ENCODE results near the gene UCN3. TPM values are rescaled to one million over a fixed set of nuclear protein-coding genes. Genes with fewer than 3 reads are reported as not detected.
"Not testable (repeated sequence)": the region's sequence is repeated elsewhere in the genome, so short reads cannot be mapped to it uniquely, and the experiment has no call there.

Gene UCN3
- total RNA-seq, 1 experiment from 2014 or later: not detected

DNA sequence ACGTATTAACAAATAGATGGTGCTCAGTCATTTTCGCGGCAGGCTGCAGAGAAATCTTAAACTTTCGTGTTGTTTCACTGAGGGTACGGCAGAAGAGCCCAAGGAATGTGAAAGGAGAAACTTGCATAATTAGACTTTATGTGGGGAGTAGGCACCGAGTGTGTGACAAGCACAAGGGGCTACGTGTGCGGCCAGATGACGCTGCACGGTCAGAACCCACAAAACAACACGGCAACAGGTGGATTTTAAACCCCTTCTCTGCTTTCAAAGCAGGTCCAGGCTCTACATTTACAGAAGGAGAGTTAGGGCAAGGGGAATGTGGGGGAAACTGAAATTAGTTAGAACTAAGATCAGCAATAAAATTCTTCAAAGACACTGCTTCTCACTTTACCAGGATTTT lies 392 bp upstream of the UCN3 start:
- no peak for DNase-seq (ENCODE audit: extremely low read depth, low read depth)

DNA sequence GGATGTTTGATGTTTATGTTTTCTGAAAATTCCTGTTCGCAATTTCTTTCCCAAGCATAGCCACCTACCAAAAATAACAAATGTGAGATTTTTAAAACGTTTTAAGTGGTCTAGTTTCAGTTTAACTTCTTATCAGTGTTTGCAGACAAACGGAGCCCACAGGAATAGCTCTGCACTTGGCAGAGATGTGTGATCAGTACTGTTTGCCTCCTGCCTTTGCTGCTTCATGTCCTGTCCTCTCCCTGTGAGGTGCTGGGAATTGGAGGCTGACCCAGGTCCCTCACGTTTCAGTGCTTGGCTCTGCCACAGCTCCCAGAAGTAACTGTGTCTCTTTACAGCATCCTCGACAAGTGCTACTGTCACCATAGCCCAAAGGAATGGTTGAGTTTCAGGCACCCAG lies 1.2 kb downstream of the UCN3 start:
- no peak for DNase-seq (ENCODE audit: extremely low read depth, low read depth)

DNA sequence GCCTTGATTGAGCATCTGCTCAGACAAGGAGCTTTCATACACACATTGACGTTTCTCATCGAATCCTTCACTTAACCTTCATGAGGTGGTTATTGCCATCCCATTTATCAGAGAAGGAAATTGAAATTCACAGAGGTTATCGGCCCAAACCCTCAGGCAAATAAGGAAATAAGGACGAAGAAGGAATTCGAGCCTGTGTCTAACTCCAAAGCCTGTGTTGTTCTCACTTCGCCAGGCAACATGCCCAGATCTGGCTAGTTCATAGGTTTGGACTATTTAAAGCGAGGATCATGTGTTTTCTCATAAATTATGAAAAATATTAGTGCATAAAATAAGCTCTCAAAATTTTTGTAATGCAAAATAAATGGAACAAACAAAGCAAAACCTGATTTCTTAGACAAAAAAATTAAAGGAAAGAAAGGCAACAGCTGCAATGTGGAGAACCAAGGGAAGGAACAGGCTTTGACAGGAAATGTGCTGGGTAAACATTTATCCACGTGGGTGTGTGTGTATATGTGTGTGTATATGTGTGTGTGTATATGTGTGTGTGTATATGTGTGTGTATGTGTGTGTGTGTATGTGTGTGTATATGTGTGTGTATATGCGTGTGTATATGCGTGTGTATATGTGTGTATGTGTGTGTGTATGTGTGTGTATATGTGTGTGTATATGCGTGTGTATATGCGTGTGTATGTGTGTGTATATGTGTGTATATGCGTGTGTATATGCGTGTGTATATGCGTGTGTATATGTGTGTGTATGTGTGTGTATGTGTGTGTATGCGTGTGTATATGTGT lies 4.8 kb downstream of the UCN3 start:
- no peak for DNase-seq (ENCODE audit: extremely low read depth, low read depth)

- no peak for DNase-seq (ENCODE audit: extremely low read depth, low read depth)
These were observed 6.0 kb downstream of the UCN3 start for GRCh38 chr10:5370493-5371352.

GRCh38 chr10:5373307-5373706 lies 8.5 kb downstream of the UCN3 start:
- DNase-seq (ENCODE audit: extremely low read depth, low read depth): no peak

DNA sequence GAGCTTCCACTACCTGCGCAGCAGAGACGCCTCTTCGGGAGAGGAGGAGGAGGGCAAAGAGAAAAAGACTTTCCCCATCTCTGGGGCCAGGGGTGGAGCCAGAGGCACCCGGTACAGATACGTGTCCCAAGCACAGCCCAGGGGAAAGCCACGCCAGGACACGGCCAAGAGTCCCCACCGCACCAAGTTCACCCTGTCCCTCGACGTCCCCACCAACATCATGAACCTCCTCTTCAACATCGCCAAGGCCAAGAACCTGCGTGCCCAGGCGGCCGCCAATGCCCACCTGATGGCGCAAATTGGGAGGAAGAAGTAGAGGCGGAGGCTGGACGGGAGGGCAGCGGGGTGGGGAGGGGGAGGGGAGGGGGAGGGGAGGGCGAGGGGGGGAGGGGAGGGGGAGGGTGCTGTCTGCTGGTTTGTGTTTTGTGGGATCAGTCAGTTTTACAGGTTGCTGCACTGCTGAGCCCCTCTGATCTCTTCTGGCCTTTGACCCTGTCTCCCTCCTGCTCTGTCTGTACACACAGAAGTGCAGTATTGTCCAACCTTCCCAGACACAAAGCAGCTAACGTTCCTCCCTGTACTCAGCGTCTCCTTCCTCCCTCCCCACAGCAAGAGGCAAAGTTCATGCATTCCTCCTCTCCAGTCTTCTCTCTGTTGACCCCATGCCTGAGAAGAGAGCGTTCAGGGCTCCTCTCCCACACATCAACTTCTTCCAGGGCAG lies 9.3 kb downstream of the UCN3 start:
- no peak for DNase-seq (ENCODE audit: extremely low read depth, low read depth)

DNA sequence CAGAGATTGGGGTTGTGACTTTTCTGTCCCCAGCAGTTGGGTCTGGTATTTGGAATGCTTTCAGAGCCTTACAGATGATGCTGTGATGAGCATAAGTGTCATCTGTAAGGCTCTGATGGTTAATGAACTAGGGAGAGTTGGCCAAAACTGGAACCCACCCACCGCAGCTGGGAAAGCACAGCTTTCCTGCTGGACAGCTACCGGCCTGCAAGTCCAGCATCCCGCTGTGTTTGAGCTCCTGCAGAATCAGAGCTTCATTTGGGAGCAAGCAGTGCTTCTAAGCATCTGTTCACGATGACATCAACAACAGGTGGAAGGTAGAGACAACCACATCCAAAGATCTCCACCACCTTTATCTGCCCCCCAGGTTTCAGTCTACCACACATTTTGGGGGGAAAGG lies 11.7 kb downstream of the UCN3 start:
- DNase-seq (ENCODE audit: extremely low read depth, low read depth): no peak

DNA sequence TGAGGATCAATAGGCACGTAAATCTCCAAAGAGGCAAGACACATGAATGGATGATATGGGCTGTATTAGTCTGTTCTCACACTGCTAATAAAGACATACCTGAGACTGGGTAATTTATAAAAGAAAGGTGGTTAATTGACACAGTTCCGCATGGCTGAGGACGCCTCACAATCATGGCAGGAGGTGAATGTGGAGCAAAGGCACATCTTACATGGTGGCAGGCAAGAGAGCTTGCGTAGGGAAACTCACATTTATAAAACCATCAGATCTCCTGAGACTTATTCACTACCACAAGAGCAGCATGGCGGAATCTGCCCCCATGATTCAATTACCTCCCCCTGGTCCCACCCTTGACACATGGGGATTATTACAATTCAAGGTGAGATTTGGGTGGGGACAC lies 14.4 kb downstream of the UCN3 start:
- DNase-seq (ENCODE audit: extremely low read depth, low read depth): not testable (repeated sequence)

DNA sequence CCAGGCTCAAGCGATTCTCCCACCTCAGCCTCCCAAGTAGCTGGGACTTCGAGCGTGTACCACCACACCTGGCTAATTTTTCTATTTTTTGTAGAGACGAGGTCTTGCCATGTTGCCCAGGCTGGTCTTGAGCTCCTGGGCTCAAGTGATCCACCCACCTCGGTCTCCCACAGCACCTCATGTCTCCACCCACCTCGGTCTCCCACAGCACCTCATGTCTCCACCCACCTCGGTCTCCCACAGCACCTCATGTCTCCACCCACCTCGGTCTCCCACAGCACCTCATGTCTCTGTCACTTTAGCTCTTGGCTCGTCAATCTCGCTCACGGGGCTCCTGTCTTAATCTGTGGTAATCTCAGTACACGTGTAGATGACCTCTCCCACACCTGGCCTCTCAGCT lies 15.6 kb downstream of the UCN3 start:
- not testable (repeated sequence) for DNase-seq (ENCODE audit: extremely low read depth, low read depth)

- no peak for DNase-seq (ENCODE audit: extremely low read depth, low read depth)
These were observed 16.4 kb downstream of the UCN3 start for GRCh38 chr10:5381187-5381586.

DNA sequence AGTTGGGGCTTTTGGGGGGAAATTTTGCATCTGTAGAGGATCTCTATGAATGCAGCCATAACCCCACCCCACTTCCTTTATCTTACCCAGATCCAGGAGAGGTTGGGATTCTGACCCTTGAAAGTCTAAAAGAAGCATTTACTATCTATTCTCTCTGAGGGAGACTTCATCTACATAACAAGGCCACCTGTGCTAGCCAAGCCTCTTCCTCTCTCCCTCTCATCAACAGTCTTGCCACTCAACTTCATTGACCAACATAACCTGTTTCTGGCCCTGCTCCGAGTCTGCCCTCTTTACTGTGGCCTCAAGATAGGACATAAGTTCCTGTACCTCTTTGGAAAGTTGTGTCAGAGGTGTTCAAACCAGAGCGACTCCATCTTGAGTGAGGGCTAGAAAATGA lies 20.5 kb downstream of the UCN3 start:
- no peak for DNase-seq (ENCODE audit: extremely low read depth, low read depth)

DNA sequence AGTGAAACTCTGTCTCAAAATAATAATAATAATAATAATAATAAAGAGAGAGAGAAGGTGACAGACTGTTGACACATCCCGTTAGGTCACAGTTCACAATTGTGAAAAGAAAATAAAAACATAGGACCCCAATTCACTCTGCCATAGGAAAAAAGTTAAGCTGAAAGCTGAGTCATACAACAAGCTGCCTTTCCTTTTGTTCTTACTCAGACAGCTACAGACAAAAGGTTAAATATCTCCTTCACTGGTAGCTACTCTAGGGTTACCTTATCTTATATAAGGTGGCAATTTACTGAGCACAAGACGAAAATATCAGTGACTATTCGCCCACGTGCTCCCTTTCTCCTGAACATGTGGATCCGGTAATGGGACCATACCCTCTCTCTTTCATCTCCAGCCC lies 22.4 kb downstream of the UCN3 start:
- no peak for DNase-seq (ENCODE audit: extremely low read depth, low read depth)

DNA sequence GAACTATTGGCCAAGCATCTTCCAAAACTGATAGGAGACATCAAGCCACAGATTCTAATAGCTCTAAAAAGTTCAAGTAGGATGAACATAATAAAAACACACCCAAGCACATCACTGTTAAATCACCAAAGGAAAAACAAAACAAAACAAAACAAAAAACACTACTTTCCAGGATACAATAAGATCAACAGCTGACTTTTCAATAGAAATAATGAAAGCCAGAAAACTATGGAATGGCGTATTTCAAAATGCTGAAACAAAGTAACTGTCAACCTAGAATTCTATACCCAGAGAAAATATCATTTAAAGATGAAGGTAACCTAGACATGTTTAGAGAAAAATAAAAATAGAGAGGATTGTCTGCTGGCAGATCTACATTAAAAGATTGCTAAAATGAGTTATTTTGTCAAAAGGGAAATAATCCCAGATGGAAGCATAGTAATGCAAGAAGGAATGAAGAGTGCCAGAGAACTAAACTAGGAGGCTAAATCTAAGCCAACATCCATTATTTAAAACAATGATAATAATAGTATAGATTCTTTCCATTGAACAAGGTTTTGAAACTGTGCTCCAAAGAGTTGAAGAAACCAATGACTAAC lies 25.9 kb downstream of the UCN3 start:
- no peak for DNase-seq (ENCODE audit: extremely low read depth, low read depth)

GRCh38 chr10:5391790-5392189 lies 27.0 kb downstream of the UCN3 start:
- DNase-seq (ENCODE audit: extremely low read depth, low read depth): no peak

- DNase-seq (ENCODE audit: extremely low read depth, low read depth): no peak
These were observed 28.8 kb downstream of the UCN3 start for GRCh38 chr10:5393529-5393928.

- no peak for DNase-seq (ENCODE audit: extremely low read depth, low read depth)
These were observed 30.4 kb downstream of the UCN3 start for GRCh38 chr10:5395168-5395567.

DNA sequence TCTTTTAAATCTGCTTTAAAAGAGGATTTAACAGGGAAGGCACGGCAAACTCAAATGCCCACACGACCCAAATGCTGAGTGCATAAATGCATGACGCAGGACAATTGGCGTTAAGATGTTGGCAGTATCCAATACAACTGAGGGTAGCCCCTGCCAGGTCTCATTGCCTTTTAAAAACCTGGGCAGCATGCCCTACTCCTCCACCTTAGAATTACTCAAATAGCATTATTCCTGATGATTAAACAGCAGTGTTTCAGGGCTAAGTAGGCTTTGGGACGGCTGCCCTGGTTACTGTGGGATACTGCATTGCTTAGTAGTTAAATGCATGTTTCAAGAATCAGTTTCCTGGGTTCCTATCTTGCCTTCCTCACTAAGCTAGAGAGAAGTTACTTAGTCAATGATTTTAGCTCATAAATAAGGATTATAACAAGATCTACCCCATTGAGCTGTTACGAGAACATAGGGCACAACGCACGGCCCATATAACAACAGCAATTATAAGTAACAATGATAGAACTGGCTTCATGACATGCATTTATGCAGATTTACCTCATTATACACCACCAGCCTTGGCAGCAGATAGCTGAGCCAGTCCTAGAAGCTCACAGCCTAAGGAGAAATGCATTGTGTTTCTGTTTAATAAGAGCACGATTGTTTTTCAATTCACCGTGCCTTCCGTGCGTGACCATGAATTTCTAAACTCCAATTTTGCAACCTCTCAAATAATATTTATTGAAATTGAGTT lies 32.0 kb downstream of the UCN3 start:
- no peak for DNase-seq (ENCODE audit: extremely low read depth, low read depth)

DNA sequence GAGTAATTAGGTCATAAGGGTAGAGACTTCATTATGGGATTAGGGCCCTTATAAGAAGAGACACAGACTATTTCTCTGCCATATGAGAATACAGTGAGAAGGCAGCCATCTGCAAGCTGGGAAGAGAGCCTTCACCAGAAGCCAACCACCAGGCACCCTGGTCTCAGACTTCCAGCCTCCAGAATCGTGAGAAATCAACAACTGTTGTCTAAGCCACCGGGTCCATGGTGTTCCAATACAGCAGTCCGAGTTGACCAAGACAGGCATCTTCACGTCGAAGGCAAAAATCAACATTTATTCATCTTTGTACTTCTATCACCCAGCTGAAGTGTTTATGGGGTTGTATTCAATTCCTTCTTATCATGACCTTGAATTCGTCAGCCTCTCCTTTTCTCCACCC lies 34.6 kb downstream of the UCN3 start:
- DNase-seq (ENCODE audit: extremely low read depth, low read depth): no peak

DNA sequence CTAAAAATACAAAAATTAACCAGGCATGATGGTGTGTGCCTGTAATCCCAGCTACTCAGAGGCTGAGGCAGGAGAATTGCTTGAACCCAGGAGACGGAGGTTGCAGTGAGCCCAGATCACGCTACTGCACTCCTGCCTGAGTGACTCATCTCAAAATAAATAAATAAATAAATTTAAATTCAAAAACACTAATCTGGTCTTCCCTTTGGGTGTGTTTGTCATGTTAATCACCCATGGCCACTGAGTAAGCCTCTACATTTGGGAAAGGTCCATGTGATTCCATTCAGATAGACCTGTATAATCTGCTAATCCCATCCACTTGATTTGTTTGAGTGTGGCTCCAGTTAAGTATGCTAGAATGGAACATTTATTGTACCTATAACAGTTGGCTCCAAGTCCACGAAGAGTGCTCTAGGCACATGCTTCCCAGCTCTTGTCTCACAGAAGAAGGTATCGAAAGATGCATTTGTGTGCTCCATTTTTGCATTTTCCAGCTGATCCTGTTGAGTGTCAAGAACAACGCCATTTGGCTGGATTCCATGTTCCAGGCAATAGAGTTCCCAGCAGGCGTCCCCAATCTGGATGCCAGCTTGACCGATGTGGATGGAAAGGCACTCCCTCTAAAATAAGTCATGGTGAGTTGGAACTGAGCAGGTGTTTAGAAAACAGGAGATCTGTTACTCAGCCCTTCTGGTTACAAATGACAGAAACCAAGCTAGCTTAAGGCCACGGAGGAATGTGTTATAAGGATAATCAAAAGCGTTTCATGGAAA lies 35.9 kb downstream of the UCN3 start:
- DNase-seq (ENCODE audit: extremely low read depth, low read depth): no peak
